Caki2 (cell line): ENCODE data around the gene ILF2. TPM values are rescaled to one million over a fixed set of nuclear protein-coding genes. Genes with fewer than 3 reads are reported as not detected.
A peak's percentile ranks its signal among the peaks of the same experiment; 100 is the strongest.

Experiments
- DNase-seq: peaks from one replicate; pipeline ENCODE4 v3.0.0-alpha.2; 2015; ENCODE audit warnings: low read depth
- in situ Hi-C: cut with HindIII; loops from 2 replicates; pipeline ENCODE4 v1.10.0; 2016; ENCODE audit warnings: low sequenced_read_pairs, low pct_unique_long_range_greater_than_20kb, mixed read lengths
- total RNA-seq: library from RNA; depleted of rRNA; stranded (reverse); fragments of >200 nt; shearing (Covaris generic); gene quantifications from 2 replicates; pipeline ENCODE4 v1.2.3, GENCODE V29; 2014; ENCODE audit warnings: low replicate concordance; rRNA removed

Gene ILF2
- total RNA-seq, 1 experiment from 2014 or later = 308 TPM

DNA sequence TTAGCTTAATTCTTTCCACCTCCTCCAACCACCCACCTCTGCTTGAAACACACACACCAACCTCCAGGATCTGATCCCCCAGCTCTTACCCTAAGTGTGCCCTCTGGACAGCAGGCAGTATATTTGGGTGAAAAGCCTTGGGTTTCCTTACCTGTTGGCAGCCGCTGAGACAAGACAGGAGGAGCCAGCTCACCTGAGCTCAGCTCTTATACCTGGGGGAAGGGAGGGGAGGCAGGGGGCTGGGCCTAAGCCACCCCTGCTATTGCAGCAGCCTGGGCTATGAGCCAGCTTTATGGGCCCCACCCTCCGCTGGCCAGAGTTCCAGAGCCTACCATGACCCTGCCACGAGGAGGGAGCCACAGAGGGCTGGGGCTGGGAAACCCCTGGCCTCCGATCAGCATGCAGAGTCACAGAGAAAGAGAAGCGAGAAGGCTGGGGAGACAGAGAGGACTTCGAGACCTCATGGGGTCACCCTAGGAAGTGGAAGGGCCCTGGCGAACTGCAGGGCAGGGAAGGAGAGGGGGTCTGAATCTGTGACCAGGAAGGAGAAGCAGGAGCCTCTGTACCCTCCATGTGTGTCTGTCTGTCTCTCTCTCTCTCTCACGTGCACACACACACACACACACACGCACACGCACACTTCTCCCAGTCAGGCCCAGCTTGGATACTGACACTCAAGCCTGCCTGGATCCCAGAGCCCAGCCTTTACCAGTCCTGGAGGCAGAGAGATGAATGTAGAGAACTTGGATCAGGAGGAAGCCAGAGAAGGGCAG is 54.5 kb downstream of the ILF2 start, which contains the start of gene S100A14:
S100A14 (minus strand) TSS at position 182 of the 773 bp plus-strand sequence. CDS start 467 bp downstream, outside the sequence.
- in situ Hi-C loops = no loop called here
- DNase-seq = no peak

DNA sequence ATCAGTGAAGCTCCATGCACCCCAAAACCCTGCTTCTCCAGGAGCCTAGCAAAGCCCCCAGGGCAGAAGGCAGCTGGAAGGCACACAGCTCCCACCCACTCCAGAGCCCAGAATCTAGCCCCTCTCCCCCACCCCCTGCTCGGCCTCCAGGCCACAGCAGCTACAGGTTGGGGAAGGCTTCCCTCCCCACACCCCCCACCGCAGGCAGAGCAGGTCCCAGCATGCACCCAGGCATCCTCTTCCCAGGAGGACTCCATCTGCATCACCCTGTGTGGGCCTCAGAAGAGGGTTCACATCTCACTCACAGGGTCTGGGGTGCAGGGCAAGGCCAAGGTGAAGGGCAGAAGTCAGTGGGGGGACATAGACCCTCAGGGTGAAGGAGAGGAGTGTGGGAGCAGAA is 55.4 kb downstream of the ILF2 start:
- no peak for DNase-seq
- in situ Hi-C loops = no loop called here

DNA sequence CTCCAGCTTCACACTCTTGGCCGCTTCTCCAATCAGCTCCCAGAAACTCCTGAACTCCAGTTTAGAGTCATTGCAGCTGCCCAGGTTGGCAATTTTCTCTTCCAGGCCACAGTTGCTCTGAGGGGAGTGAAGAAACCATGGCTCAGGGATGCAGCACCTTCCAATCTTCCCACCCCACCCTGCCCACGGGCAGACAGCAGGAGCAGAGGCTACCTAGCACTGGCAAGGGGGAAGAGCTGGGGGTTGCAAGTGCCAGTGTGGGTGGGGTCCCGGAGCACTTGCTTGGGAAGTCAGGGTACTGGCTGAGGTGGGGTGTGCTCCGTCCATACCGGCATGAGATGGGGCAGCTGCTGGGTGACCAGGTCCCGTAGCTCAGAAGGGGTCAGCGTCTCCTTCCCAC is 55.9 kb downstream of the ILF2 start:
- in situ Hi-C loops = no loop called here
- no peak for DNase-seq

DNA sequence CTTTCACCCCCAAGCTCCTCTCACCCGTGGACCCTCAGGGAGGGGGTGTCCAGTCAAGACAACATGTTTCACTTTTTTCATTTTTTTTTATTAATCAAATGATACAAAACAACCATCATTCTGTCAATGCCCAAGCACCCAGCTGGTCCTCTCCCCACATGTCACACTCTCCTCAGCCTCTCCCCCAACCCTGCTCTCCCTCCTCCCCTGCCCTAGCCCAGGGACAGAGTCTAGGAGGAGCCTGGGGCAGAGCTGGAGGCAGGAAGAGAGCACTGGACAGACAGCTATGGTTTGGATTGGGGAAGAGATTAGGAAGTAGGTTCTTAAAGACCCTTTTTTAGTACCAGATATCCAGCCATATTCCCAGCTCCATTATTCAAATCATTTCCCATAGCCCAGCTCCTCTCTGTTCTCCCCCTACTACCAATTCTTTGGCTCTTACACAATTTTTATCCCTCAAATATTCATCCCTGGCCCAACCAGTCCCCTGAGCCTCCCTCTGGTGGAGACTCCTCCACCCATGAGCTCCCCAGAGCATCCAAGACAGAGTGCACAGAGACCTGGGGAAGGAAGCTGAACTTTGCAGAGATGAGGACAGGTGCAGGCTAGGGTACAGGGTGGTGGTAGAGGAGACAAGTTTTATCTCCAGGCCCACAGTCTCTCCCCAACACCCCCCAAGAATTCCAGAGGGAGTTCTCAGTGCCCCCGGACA is 56.4 kb downstream of the ILF2 start:
- no peak for DNase-seq
- in situ Hi-C loops = no loop called here

- in situ Hi-C loops = no loop called here
- DNase-seq = no peak
These were observed 57.4 kb downstream of the ILF2 start for GRCh38 chr1:153613406-153613805.

DNA sequence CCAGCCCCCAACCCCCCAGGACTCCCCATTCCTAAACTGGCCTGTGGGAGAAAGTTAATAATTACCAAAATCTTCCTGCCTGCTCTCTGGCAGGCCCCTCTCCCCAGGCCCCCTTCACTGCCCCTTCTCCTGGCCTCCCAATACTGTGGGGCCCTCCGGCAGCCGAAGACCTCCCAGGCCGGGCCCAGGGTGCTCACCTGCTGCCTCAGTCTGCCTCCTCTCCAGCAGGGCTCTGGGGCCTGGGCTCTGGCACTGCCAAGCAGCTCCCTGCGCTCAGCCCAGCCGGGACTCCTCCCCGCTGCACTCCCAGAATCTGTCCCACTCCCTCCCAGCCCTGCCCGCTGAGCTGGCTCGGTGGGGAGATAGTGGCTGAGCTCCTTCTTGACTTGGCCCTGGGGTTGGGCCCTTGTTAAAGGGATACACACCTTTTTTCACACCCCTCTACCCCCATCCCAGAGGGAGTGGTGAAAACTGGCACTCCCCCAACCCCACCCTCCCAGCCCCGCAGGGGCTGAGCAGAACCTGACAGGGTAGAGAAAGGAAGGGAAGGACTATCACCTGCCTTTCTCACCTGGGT is 58.0 kb downstream of the ILF2 start, which contains the start of gene S100A16:
S100A16 (minus strand) TSS at position 383 of the 577 bp plus-strand sequence. CDS start 4,986 bp downstream, outside the sequence.
- peak; percentile 77 for DNase-seq
- in situ Hi-C loops = no loop called here

GRCh38 chr1:153612111-153612754 is 58.6 kb downstream of the ILF2 start:
- in situ Hi-C loops = no loop called here
- no peak for DNase-seq

Other genes with a start within 250 kb of the ILF2 start
- gene S100A7, start 210.3 kb downstream of the ILF2 start, total RNA-seq = not detected in 2 replicates
- 1,350 and 1,721 TPM in 2 replicates for gene S100A6, start 135.0 kb downstream of the ILF2 start, total RNA-seq
- not detected in 2 replicates for gene S100A5, start 130.1 kb downstream of the ILF2 start, total RNA-seq
- gene S100A4, start 125.2 kb downstream of the ILF2 start, total RNA-seq = 40.4 and 54.7 TPM in 2 replicates
- gene S100A3, start 121.7 kb downstream of the ILF2 start, total RNA-seq = not detected in 2 replicates
- 10.0 and 24.4 TPM in 2 replicates for gene S100A2, start 105.1 kb downstream of the ILF2 start, total RNA-seq
- 310 and 401 TPM in 2 replicates for gene S100A16, start 57.9 kb downstream of the ILF2 start, total RNA-seq
- not detected in 2 replicates for gene S100A14, start 54.7 kb downstream of the ILF2 start, total RNA-seq
- 155 and 171 TPM in 2 replicates for gene S100A13, start 43.5 kb downstream of the ILF2 start, total RNA-seq
- gene S100A1, start 42.6 kb downstream of the ILF2 start, total RNA-seq = not detected in 2 replicates
- gene CHTOP, start 36.9 kb downstream of the ILF2 start, total RNA-seq = 34.6 and 42.0 TPM in 2 replicates
- 76.2 and 78.5 TPM in 2 replicates for gene SNAPIN, start 12.3 kb downstream of the ILF2 start, total RNA-seq
- gene NPR1, start 7.7 kb upstream of the ILF2 start, total RNA-seq = 0.41 TPM in 1 of 2 replicates, not detected in the other
- 19.9 and 23.1 TPM in 2 replicates for gene INTS3, start 57.1 kb upstream of the ILF2 start, total RNA-seq
- 34.8 and 43.2 TPM in 2 replicates for gene SLC27A3, start 104.4 kb upstream of the ILF2 start, total RNA-seq